ENCODE results near the gene CCDC154.

The CCDC154 gene

GRCh38 chr16:1387331-1387730, 57.0 kb downstream of the CCDC154 start:
- Histone ChIP-seq H3K79me2 (peaks cover 2% of the 10 kb centered on the region), H3K9ac (no peak overlapping the region), H3K4me1 (no peaks in the 10 kb centered on the region), H3K4me2 (ENCODE audit: low read length) (no peak overlapping the region), H3K4me3 (ENCODE audit: low read depth, low read length) (no peak overlapping the region), H3K27ac (no peak overlapping the region), H3K9me3 (ENCODE audit: control insufficient read depth, low read length) (no peaks in the 10 kb centered on the region), H3K36me3 (ENCODE audit: control insufficient read depth, insufficient read depth, low read length) (no peaks in the 10 kb centered on the region), H3K27me3 (ENCODE audit: control insufficient read depth, insufficient read depth, low read length) (no peaks in the 10 kb centered on the region), H2AFZ (no peak overlapping the region)
- TF ChIP-seq CTCF (IDR thresholded peaks at IDR 0.05) = no peak

GRCh38 chr16:1385232-1385631, 59.1 kb downstream of the CCDC154 start:
- Histone ChIP-seq H3K36me3 (ENCODE audit: control insufficient read depth, insufficient read depth, low read length) (no peaks in the 10 kb centered on the region), H3K9ac (no peak overlapping the region), H3K27me3 (ENCODE audit: control insufficient read depth, insufficient read depth, low read length) (no peaks in the 10 kb centered on the region), H3K4me2 (ENCODE audit: low read length) (no peak overlapping the region), H3K9me3 (ENCODE audit: control insufficient read depth, low read length) (no peaks in the 10 kb centered on the region), H2AFZ (no peak overlapping the region), H3K4me1 (no peaks in the 10 kb centered on the region), H3K4me3 (ENCODE audit: low read depth, low read length) (no peak overlapping the region), H3K79me2 (peaks cover 2% of the 10 kb centered on the region), H3K27ac (no peak overlapping the region)
- no peak for TF ChIP-seq CTCF (IDR thresholded peaks at IDR 0.05)
